Measurements from ENCODE around the gene SOCS7.
A peak's percentile ranks its signal among the peaks of the same experiment; 100 is the strongest.

Gene SOCS7

GRCh38 chr17:38351412-38352222, at the start of gene SOCS7:
Gene SOCS7, plus strand, starts transcription at chr17:38351844. Its CDS starts 209 bp downstream, at chr17:38352053.
- peak; percentile 57 for DNase-seq (ENCODE audit: low read depth, low spot score)

DNA sequence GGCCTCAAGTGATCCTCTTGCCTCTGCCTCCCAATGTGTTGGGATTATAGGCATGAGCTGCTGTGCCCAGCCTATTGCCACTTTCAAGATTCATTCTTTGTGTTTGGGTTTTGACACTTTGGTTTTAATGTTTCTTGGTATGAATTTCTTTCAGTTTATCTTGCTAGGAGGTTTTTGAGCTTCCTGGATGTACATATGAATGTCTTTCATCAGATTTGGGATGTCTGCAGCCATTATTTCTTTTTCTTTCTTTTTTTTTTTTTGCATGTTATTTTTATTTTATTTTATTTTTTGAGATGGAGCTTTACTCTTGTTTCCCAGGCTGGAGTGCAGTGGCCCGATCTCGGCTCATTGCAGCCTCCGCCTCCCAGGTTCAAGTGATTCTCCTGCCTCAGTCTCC, 36.1 kb upstream of the SOCS7 start:
- DNase-seq (ENCODE audit: low read depth, low spot score) = no peak

- no peak for DNase-seq (ENCODE audit: low read depth, low spot score)
Measured at GRCh38 chr17:38317081-38317480, 34.6 kb upstream of the SOCS7 start.

DNA sequence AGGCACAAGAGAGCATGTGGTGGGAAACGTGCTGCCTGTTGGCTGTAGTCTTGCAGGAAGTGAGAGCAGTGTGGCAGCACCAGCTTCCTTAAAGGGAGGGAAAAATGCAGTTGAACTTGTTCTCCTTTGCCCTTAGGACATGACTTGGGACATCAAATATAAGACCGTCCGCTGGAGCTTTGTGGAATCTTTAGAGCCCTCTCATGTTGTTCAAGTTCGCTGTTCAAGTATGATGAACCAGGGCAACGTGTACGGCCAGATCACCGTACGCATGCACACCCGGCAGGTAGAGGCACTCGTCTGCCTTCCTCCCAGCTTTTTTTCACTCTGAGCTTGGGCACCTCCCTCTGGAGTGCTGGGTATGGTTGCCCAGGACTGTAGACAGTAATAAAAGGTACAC, 31.2 kb upstream of the SOCS7 start:
- no peak for DNase-seq (ENCODE audit: low read depth, low spot score)

DNA sequence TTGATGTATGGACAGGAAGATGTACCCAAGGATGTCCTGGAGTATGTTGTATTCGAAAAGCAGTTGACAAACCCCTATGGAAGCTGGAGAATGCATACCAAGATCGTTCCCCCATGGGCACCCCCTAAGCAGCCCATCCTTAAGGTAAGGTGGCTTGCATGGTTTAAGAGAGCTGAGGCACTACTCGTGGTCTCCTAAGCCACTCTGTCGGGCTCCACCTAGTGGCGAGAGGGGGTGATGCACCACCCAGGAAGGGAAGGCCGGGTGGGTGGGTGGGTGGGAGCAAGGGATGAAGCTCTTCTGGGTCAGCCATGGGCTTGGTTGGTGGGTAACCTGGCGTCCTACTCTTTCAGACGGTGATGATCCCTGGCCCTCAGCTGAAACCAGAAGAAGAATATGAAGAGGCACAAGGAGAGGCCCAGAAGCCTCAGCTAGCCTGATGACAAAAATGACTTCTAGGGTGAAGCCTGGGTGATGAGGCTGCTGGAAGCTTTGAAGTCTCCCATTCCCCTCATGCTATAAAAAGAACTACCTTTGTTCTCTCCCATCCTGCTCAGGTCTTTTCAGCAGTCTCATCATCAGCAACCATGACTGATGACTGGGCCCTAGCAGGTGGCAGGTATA, 29.4 kb upstream of the SOCS7 start:
- no peak for DNase-seq (ENCODE audit: low read depth, low spot score)

DNA sequence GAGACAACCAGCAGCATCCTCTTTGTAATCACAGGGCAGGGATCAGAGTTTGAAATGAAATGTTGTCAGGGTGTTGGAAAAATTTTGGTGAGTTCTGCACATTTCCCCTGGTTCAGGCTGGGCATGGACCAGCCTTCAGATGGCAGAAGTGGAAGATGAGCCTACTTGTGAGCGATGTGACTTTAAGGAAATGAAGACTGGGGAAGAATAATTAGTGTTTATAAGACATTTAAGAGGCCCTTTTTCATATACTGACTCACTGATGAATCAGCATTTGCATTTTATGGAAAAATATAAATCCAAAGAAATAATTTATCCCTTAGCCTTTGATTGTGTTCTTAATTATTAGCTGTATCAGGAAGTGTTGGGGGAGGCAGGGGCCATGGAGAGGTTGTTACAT, 28.7 kb upstream of the SOCS7 start:
- no peak for DNase-seq (ENCODE audit: low read depth, low spot score)

DNA sequence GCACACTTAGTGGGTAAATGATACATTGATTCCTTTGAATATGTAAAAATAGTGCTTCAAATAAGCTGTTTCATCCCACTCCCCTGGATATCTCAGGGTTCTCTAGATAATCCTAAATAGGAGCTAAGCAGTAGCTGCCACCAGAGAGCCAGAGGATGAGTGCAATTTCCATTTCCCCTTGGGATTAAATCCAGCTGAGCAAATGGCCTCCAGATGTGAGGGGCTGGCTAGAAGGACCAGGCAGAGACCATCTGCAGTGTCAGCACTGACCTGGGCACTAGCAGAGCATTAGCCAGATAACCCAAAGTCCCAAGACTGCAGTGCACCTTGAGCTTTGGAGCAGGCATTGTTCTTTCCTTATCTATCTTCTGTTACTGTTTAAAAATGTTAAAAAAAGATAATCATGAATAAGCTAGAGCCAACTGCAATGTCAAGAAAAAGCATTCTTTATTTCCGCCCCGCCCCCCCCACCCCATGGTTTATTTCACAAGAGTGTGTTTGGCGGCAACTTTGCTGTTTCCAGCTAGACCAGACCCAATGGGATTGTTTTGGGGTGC, 27.4 kb upstream of the SOCS7 start:
- no peak for DNase-seq (ENCODE audit: low read depth, low spot score)

DNA sequence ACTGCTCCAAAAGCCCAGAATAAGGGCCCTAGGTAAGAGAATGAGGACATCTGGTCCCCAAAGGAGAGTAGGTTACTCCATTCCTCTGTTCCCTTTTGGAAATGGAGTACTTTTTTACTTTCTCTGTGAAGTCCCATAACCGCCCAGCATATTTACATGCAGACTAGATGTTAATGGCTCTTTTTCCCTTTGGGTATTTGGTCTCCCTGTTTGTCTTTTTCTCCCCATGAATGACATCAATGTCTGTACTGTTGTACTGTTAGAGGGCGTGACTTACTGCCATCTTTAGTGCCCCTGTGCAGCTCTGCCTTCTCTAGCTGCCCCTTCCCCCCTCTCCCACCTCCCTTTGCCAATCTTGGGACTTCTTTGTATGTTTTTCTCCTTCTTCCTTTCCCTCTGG, 26.9 kb upstream of the SOCS7 start:
- DNase-seq (ENCODE audit: low read depth, low spot score) = no peak

GRCh38 chr17:38325221-38325851, 26.3 kb upstream of the SOCS7 start:
- no peak for DNase-seq (ENCODE audit: low read depth, low spot score)

DNA sequence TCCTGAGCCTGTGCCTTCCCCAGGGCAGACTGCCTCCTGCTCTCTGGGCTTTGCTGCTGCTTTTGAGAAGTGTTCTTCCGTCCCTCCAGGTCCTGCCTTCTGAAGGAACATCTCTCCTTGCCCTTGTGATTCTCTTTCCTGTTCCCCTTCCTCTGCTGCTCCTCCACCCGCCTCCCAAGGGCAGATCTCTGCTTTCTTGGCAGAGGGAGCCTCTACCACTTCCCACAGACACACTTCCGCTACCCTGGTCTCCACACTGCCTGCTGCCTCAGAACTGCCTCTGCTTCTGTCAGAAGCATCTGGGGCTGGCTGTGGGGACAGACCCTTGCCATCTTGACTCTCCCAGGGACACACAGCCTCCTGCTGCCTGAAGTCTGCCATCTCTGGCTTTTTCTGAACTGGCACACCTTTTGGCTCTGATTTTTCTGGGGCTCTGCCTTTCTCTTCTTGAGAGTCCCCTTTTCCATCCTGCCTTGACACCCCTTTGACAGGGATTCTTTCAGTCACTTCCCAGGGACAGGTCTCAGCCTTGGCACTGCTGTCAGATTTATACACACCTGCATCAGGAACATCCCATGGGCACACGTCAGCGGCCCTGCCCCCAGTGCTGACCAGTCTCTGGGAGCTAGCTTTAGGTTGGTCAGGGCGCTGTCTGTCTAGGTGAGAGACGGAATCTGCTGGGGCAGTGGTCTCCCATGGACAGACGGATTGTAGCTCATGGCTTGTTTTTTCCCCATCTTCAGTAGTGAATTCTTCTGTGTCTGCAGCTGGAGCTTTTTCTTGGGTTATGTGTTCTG, 24.4 kb upstream of the SOCS7 start:
- DNase-seq (ENCODE audit: low read depth, low spot score) = no peak

DNA sequence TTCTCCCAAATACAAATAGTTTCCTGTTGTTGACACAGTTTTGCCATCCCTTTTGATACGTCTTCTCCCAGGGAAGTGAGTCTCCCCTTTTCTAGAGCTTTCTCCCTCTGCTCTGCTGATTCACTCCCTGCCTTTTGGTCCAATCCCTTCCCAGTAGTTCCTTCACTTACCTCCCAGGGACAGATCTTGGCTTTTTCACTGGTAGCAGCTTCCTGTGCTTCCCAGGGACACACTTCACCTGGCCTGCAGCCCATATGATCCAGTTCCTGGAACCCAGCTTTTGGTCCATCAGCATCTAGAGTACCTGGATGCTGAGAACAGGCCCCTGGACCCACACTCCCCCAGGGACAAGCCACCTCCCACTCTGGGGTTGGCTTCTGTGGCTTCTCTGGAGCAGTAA, 23.7 kb upstream of the SOCS7 start:
- no peak for DNase-seq (ENCODE audit: low read depth, low spot score)

DNA sequence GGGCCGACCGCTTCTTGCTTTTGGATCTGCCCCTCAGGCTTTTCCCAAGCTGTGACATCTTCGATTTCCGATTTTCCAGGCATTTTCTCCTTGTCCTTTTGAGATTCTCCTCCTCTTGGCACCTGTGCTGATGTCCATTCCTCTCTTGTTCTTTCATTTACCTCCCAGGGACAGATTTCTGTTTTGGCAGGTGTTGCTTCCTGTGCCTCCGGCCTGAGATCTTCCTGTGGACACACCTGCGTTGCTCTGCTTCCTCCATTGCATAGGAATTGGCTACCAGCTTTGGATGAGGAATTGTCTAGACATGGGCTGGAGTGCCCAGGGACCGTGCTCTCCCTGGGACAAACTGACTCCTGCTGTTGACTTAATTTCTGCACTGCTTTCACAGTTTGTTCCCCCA, 23.0 kb upstream of the SOCS7 start:
- no peak for DNase-seq (ENCODE audit: low read depth, low spot score)

DNA sequence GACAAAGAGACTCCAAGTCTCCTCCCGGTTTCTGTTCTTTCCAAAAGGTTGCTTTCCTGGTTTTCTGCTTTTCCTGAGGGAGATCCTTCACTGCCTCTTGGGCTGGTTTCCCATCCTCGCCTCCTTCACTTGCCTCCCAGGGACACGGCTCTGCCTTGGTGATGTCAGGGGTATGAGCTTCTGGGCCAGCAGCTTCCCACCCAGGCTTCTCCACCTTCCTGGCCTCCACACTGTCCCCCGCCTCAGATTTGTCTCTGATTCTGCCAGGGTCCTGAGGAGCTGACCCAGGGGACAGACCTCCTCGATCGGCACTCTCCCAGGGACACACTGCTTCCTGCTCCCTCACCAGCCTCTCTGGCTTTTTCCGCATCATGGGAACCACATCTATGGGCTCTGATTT, 22.4 kb upstream of the SOCS7 start:
- DNase-seq (ENCODE audit: low read depth, low spot score) = no peak

- DNase-seq (ENCODE audit: low read depth, low spot score) = no peak
Measured at GRCh38 chr17:38329808-38330730, 21.6 kb upstream of the SOCS7 start.

DNA sequence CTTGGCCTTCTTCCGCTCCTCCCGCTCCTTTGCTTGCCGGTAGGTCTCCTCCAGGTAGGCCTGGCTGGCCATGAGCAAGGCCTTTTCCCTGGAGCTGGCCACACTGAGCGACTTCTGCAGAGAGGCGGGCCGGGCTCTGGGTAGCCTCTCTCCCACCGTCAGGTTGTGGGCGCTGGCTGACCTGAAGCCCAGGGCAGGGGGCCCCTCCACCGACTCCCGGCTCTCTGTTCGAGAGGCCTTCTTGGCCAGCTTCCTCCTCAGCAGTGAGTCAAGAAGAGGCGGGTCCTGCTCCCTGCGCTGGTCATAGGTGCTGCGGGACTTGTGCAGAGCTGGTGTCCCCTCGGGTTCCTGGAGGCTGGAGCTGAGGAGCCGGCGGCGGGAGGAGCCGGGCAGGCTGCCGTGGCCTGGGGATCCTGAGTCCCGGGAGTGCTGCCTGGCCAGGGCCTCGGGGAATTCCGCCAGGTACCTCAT, 20.7 kb upstream of the SOCS7 start:
- no peak for DNase-seq (ENCODE audit: low read depth, low spot score)

DNA sequence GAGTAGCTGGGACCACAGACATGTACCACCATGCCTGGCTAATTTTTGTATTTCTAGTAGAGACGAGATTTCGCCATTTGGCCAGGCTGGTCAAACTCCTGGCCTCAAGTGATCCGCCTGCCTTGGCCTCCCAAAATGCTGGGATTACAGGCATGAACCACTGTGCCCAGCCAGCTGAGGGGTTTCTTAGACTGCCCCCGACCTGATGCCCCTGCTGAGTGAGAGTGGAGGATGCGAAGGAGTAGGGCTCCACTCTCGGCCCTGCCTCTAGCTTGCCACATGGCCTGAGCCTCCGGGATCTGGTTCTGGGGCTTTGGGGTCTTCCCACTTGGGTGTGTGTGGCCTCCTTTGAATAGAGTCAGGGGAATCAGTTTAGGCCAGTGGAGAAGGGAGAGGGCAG, 18.9 kb upstream of the SOCS7 start:
- no peak for DNase-seq (ENCODE audit: low read depth, low spot score)

DNA sequence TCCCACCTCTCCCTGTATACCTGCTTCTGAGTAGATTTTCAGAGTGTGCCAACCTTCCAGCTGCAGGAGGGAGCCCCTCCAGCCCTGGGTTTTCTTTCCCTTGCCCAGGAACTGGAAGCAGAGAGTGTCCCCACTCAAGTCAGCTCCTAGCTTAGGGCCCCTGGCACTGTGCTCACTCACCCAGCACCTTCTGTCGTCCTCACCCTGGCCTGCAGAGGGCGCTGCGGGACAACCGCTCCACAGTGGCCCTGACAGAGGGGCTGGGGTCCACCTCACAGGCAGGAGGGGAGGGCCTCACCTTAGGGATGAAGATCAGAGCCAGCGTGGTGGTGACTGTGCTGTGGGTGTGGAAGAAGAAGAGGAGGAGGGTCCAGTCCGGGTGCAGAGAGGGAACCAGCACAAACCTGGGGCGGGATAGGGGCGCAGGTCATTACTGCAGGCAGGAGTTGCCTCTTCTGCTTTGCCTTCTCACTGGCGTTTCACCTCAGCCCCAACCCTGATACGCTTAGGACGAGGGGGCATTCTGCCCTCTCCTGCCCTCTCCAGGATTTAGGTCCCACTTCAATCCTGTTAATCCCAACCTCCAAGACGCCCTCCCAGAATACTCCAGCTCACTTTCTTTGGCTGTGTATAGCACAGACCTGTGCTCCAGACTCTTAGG, 17.9 kb upstream of the SOCS7 start:
- no peak for DNase-seq (ENCODE audit: low read depth, low spot score)

DNA sequence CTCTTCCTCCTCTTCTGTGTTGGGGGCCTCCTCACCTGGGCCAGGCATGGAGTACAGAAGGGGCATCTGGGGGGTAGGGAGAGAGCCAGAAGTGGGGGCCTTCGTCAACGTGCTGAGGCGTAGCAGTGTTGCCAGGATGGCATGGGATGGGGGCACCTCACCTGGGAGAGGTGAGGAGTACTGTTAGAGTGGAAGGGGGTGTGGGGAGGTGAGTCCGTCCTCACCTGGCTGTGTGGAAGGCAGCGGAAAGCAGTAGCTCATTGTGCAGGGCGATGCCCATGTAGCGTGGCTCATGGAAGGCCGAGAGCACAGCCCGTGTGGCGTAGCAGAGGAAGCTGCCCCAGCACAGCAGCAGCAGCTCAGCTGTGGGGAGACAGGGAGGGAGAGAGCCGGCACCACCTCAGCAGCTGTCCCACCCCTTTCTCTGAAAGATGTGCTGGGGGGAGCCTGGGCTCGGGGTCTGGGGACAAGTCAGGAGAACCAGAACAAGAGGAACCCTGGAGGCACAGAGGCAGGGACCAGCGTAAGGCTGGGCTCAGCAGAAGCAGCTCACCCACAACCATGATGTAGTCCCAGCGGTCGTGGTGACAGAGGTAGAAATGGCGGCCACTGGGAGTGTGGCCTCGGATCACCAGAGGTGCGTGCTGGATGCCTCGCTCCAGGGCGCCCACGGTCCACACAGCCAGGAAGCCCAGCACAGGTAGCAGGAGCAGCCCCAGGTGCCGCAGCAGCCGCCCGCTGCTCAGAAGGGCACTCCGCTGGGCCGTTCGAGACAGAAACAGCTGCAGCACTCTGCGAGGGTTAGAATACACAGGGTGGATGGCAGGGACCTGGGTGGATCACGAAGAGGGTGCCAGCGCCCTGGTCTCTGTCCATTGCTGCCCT, 16.9 kb upstream of the SOCS7 start:
- DNase-seq (ENCODE audit: low read depth, low spot score) = no peak

DNA sequence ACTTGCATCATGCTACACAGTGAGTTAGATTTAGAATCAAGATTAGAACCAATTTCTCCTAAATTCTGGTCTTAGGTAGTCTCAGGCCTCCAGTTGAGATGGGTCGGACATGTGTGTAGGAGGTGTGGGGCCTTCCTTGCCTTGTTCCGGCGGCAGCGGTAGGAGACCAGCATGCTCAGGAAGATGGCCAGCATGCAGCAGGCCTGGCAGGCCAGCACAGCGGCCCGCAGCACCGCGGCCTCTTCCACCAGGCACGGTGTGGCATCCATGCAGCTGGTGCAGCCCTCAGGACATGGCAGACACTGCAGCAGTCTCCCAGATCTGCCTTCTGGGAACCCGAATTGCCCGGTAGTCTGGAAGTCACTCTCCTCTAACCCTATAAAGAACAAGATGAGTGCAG, 14.8 kb upstream of the SOCS7 start:
- no peak for DNase-seq (ENCODE audit: low read depth, low spot score)

All from brain pericyte (primary cell).